ENCODE measurements around the gene FOXA3.

DNA sequence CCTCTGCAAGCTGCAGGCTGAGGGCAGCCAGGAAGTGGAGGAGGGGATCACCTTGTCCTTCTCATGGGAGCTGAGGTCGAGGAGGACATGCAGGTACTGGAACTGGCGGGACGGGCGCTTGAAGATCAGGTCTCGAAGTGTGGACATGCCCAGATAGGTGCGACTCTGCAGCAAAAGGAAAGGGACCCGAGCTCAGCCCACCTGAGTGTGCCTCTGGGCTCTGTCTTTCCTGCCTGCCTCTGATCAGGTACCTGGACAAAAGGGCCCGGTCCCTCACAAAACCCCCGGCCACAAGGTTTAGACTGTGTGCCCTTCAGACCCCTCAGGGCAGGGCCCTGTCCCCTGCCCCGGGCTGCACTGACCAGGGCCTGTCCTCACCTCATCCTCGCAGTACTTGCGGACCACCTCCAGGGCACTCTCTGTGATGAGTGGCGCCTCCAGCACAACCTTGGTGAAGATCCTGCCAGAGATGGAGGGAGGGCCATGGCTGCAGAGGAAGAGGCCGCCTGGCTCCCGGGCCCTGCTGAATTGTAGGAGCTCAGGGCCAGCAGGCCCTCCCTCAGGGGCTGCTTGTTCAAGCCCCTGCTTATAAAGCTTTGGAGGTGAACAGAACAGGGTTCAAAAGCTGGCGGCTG, 36.5 kb upstream of the FOXA3 start:
- no peak for TF ChIP-seq ZNF8 (CRISPR knock-in tag; IDR thresholded peaks at IDR 0.05)
- TF ChIP-seq, protein P1, sequence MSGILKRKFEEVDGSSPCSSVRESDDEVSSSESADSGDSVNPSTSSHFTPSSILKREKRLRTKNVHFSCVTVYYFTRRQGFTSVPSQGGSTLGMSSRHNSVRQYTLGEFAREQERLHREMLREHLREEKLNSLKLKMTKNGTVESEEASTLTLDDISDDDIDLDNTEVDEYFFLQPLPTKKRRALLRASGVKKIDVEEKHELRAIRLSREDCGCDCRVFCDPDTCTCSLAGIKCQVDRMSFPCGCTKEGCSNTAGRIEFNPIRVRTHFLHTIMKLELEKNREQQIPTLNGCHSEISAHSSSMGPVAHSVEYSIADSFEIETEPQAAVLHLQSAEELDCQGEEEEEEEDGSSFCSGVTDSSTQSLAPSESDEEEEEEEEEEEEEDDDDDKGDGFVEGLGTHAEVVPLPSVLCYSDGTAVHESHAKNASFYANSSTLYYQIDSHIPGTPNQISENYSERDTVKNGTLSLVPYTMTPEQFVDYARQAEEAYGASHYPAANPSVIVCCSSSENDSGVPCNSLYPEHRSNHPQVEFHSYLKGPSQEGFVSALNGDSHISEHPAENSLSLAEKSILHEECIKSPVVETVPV (CRISPR knock-in tag; IDR thresholded peaks at IDR 0.05), result no peak
- no peak for TF ChIP-seq TCF4 (CRISPR knock-in tag; IDR thresholded peaks at IDR 0.05; ENCODE audit: borderline replicate concordance)
- no peak for TF ChIP-seq PPARA (CRISPR knock-in tag; IDR thresholded peaks at IDR 0.05; ENCODE audit: borderline replicate concordance)
- TF ChIP-seq CSDC2 (CRISPR knock-in tag; IDR thresholded peaks at IDR 0.05), result no peak
- TF ChIP-seq POU6F1 (CRISPR knock-in tag; IDR thresholded peaks at IDR 0.05; ENCODE audit: borderline replicate concordance, low read depth), result no peak
